H1 (cell line): Measurements from ENCODE around the gene DPF3. TPM values are rescaled to one million over a fixed set of nuclear protein-coding genes. Genes with fewer than 3 reads are reported as not detected.

Source experiments
- CTCF ChIA-PET: fragments of 300-600 bp; sonication (Branson Sonifier 250); formaldehyde crosslinking; loops from one replicate; lab custom pipeline; 2021; ENCODE audit not compliant: partially characterized antibody; lab: Charles Lee
- POLR2A ChIA-PET: fragments of 300-600 bp; sonication (Branson Sonifier 250); formaldehyde crosslinking; loops from one replicate; lab custom pipeline; 2021; ENCODE audit warnings: inconsistent platforms; ENCODE audit not compliant: partially characterized antibody; lab: Charles Lee
- DNase-seq, 2 experiments: peaks; one replicate each; pipeline versions ENCODE4 v3.0.0 to v3.0.0-alpha.2; 2010 to 2022; ENCODE audit warnings: low spot score in 2 of 2, low read depth in 1 of 2, mixed read lengths in 1 of 2
- FAIRE-seq: peaks from 2 replicates; lab custom pipeline; 2011; peaks lifted over from hg19 to GRCh38; lab: Jason Lieb, UNC
- H2AFZ ChIP-seq: 2 replicates; pipeline ENCODE4 v1.8.1; 2012; ENCODE audit warnings: low read length, inconsistent platforms
- H2AK5ac ChIP-seq: 2 replicates; pipeline ENCODE4 v1.6.1; 2013; ENCODE audit warnings: low read depth, low read length
- H2BK120ac ChIP-seq: replicated peaks from 2 replicates; pipeline ENCODE3; 2013; ENCODE audit warnings: low read depth, low read length, inconsistent platforms
- H2BK12ac ChIP-seq: 2 replicates; pipeline ENCODE4 v1.6.1; 2013; ENCODE audit warnings: low read depth, low read length
- H2BK15ac ChIP-seq: 2 replicates; pipeline ENCODE4 v1.6.1; 2013; ENCODE audit warnings: low read length
- H2BK20ac ChIP-seq: 2 replicates; pipeline ENCODE4 v1.6.1; 2013; ENCODE audit warnings: low read length
- H2BK5ac ChIP-seq: 2 replicates; pipeline ENCODE4 v1.6.1; 2013; ENCODE audit warnings: low read depth, low read length
- H3K14ac ChIP-seq: 2 replicates; pipeline ENCODE4 v1.6.1; 2013; ENCODE audit warnings: inconsistent platforms; ENCODE audit not compliant: insufficient read length
- H3K18ac ChIP-seq: 2 replicates; pipeline ENCODE4 v1.6.1; 2013; ENCODE audit warnings: low read length; ENCODE audit errors: extremely low read depth
- H3K23ac ChIP-seq: 2 replicates; pipeline ENCODE4 v1.6.1; 2013; ENCODE audit warnings: inconsistent platforms; ENCODE audit not compliant: insufficient read length
- H3K23me2 ChIP-seq: 2 replicates; pipeline ENCODE4 v1.6.1; 2013; ENCODE audit warnings: low read depth, low read length
- H3K27ac ChIP-seq: 2 replicates; pipeline ENCODE4 v1.6.1; 2011; ENCODE audit warnings: low read depth, low read length, inconsistent platforms
- H3K27me3 ChIP-seq, 4 experiments: replicated peaks in 1 of 4; 1 replicate in 1 of 4; 2 replicates in 3 of 4; pipeline versions ENCODE4 v1.6.1 to v1.8.1; 2011 to 2013; ENCODE audit warnings: low read length in 3 of 4, mild to moderate bottlenecking in 3 of 4, inconsistent platforms in 2 of 4, mixed read lengths in 2 of 4, moderate library complexity in 1 of 4; ENCODE audit not compliant: control insufficient read depth in 3 of 4, insufficient read depth in 3 of 4; ENCODE audit errors: extremely low read depth in 1 of 4
- H3K36me3 ChIP-seq, 4 experiments: 2 replicates each; pipeline versions ENCODE4 v1.6.1 to v1.8.1; 2011 to 2013; ENCODE audit warnings: mild to moderate bottlenecking in 4 of 4, low read length in 3 of 4, moderate library complexity in 2 of 4, control low read depth in 1 of 4, inconsistent platforms in 1 of 4; ENCODE audit not compliant: insufficient read depth in 4 of 4, control insufficient read depth in 2 of 4
- H3K4ac ChIP-seq: replicated peaks from 2 replicates; pipeline ENCODE3; 2013; ENCODE audit warnings: low read length, low read depth, mixed read lengths, inconsistent platforms; ENCODE audit not compliant: insufficient read length
- H3K4me1 ChIP-seq, 4 experiments: replicated peaks in 1 of 4; 1 replicate in 1 of 4; 2 replicates in 3 of 4; pipeline versions ENCODE4 v1.6.1 to v1.8.1; 2011 to 2013; ENCODE audit warnings: low read length in 3 of 4, inconsistent platforms in 2 of 4, mixed read lengths in 1 of 4; ENCODE audit not compliant: insufficient read depth in 4 of 4, control insufficient read depth in 3 of 4
- H3K4me2 ChIP-seq, 2 experiments: 2 replicates each; pipeline versions ENCODE4 v1.6.1 to v1.8.1; 2011 to 2013; ENCODE audit warnings: low read depth in 2 of 2, low read length in 2 of 2, control low read depth in 1 of 2, inconsistent platforms in 1 of 2, mild to moderate bottlenecking in 1 of 2; ENCODE audit not compliant: insufficient read depth in 1 of 2
- H3K4me3 ChIP-seq, 4 experiments: fragments of 200-600, 300-600 bp in 1 of 4; sonication (generic), shearing (Covaris generic), sonication (Bioruptor Twin) in 1 of 4; 2 replicates each; pipeline versions ENCODE4 v1.5.1 to v1.8.1; 2011 to 2016; ENCODE audit warnings: low read length in 4 of 4, low read depth in 3 of 4, control low read depth in 2 of 4, inconsistent platforms in 2 of 4, mild to moderate bottlenecking in 2 of 4, mixed read lengths in 1 of 4, moderate library complexity in 1 of 4; ENCODE audit not compliant: insufficient read depth in 2 of 4; ENCODE audit errors: extremely low read depth in 1 of 4
- H3K56ac ChIP-seq: replicated peaks from 2 replicates; pipeline ENCODE3; 2013; ENCODE audit warnings: low read depth, mild to moderate bottlenecking, mixed read lengths, low read length, inconsistent platforms; ENCODE audit not compliant: insufficient read length
- H3K79me1 ChIP-seq: 2 replicates; pipeline ENCODE4 v1.6.1; 2013; ENCODE audit warnings: low read depth, low read length, control low read depth
- H3K79me2 ChIP-seq, 2 experiments: 2 replicates each; pipeline versions ENCODE4 v1.6.1 to v1.8.1; 2012 to 2013; ENCODE audit warnings: low read length in 2 of 2, mild to moderate bottlenecking in 2 of 2, inconsistent platforms in 1 of 2; ENCODE audit not compliant: insufficient read depth in 2 of 2, control insufficient read depth in 1 of 2
- H3K9ac ChIP-seq, 4 experiments: replicated peaks in 1 of 4; 1 replicate in 1 of 4; 2 replicates in 3 of 4; pipeline versions ENCODE4 v1.6.1 to v1.8.1; 2011 to 2013; ENCODE audit warnings: low read depth in 3 of 4, low read length in 3 of 4, control low read depth in 2 of 4, mild to moderate bottlenecking in 2 of 4, moderate library complexity in 2 of 4, inconsistent platforms in 1 of 4; ENCODE audit errors: extremely low read depth in 1 of 4
- H3K9me3 ChIP-seq, 2 experiments: 2 replicates each; pipeline versions ENCODE4 v1.6.1 to v1.8.1; 2012 to 2013; ENCODE audit warnings: mild to moderate bottlenecking in 2 of 2, moderate library complexity in 2 of 2, control low read depth in 1 of 2, inconsistent platforms in 1 of 2, low read depth in 1 of 2, low read length in 1 of 2, mixed read lengths in 1 of 2; ENCODE audit not compliant: insufficient read depth in 2 of 2
- H4K20me1 ChIP-seq, 2 experiments: replicated peaks in 1 of 2; 2 replicates each; pipeline versions ENCODE3 to v1.8.1; 2011 to 2013; ENCODE audit warnings: inconsistent platforms in 2 of 2, low read length in 2 of 2, mild to moderate bottlenecking in 1 of 2; ENCODE audit not compliant: insufficient read depth in 2 of 2, control insufficient read depth in 1 of 2
- H4K5ac ChIP-seq: 2 replicates; pipeline ENCODE4 v1.6.1; 2013; ENCODE audit warnings: low read length, low read depth, mixed read lengths, inconsistent platforms; ENCODE audit not compliant: insufficient read length
- H4K8ac ChIP-seq: 2 replicates; pipeline ENCODE4 v1.8.0; 2013; ENCODE audit warnings: mild to moderate bottlenecking, moderate library complexity, low read length, inconsistent platforms; ENCODE audit not compliant: insufficient read depth; ENCODE audit errors: extremely low read depth
- H4K91ac ChIP-seq: replicated peaks from 2 replicates; pipeline ENCODE3; 2013; ENCODE audit warnings: low read length, mixed read lengths, inconsistent platforms; ENCODE audit not compliant: insufficient read length
- WGBS, 2 experiments: shearing (Covaris generic) in 1 of 2; methylation state at CpG; one replicate each; pipeline versions ENCODE4 v1.1.6 to v1.1.7; 2013 to 2015; ENCODE audit warnings: low lambda C conversion rate in 2 of 2, mixed read lengths in 2 of 2, inconsistent platforms in 1 of 2, low coverage in 1 of 2, missing lambda C conversion rate in 1 of 2; ENCODE audit not compliant: insufficient replicate concordance in 2 of 2, insufficient coverage in 1 of 2, insufficient read length in 1 of 2; ENCODE audit errors: extremely low coverage in 1 of 2, missing lambda C conversion rate in 1 of 2; 5-methylcytosine and 5-hydroxymethylcytosine counted together
- polyA plus RNA-seq, 7 experiments: library from polyadenylated mRNA; depleted of rRNA in 3 of 7; stranded (reverse) in 5 of 7; unstranded in 2 of 7; fragments of >200 nt in 5 of 7; fragments of 200-250 nt in 2 of 7; gene quantifications; 1 replicate in 5 of 7; 2 replicates in 1 of 7; 4 replicates in 1 of 7; pipeline versions ENCODE4 v1.2.1 to v1.2.3, GENCODE V29; 2011 to 2013; ENCODE audit warnings: missing spikeins in 2 of 7, mixed read lengths in 2 of 7
- total RNA-seq: library from RNA; stranded (reverse); fragmentation: NEBNext Ultra II Directional; extraction: Animal tissue kit (Norgen Biotek cat#: 25700); gene quantifications from 2 replicates; pipeline ENCODE4 v1.2.1, GENCODE V29; 2021

DPF3 gene
- total and polyA plus RNA-seq, 2 of the 8 experiments (the other 6 are each of a cell fraction or from before 2014, with no cell fraction given) = 0.19 TPM; not detected in 1

- no peak overlapping the region for H2BK12ac ChIP-seq
- no peak overlapping the region for H3K18ac ChIP-seq
- H4K20me1 ChIP-seq = no peaks in the 10 kb centered on the region
- no peak overlapping the region for H3K27ac ChIP-seq
- no peak overlapping the region for H2BK5ac ChIP-seq
- H3K4me3 ChIP-seq = no peak overlapping the region
- no peak overlapping the region for H3K23ac ChIP-seq
- WGBS, 2 experiments = 88% methylated on average over 6 of the region's 6 CpGs; no CpG with 5 or more reads in 1 of the 2 experiments
- H3K4me1 ChIP-seq = no peaks in the 10 kb centered on the region
- no peak overlapping the region for H3K14ac ChIP-seq
- no peaks in the 10 kb centered on the region for H3K27me3 ChIP-seq
- no peak overlapping the region for H3K4ac ChIP-seq
- no peak for DNase-seq
- no peak for FAIRE-seq
- H2BK20ac ChIP-seq = no peak overlapping the region
- no peak overlapping the region for H3K9ac ChIP-seq
- no peak overlapping the region for H4K91ac ChIP-seq
- ChIA-PET POLR2A (no interaction called here), CTCF (interaction anchor here (1.0 to 3.4 kb wide), 3 partner anchors 33 to 261 kb away, joined by 3 to 9 read pairs (median 4); no protein-coding TSS in a partner anchor)
- peaks cover 2 to 5% of the 10 kb centered on the region in 2 experiments; a peak in 1 of 4 replicates for H3K9me3 ChIP-seq
- no peak overlapping the region for H2AFZ ChIP-seq
- H3K36me3 ChIP-seq = no peaks in the 10 kb centered on the region
- H3K79me1 ChIP-seq = no peaks in the 10 kb centered on the region
- H2AK5ac ChIP-seq = no peak overlapping the region
- no peak overlapping the region for H3K56ac ChIP-seq
- H3K4me2 ChIP-seq = no peak overlapping the region
- no peaks in the 10 kb centered on the region; a peak in 1 of 4 replicates for H3K79me2 ChIP-seq
- no peak overlapping the region for H4K8ac ChIP-seq
- no peaks in the 10 kb centered on the region; the same call in 1 of the 2 replicates for H3K23me2 ChIP-seq
- H4K5ac ChIP-seq = no peak overlapping the region
- no peak overlapping the region for H2BK120ac ChIP-seq
- H2BK15ac ChIP-seq = no peak overlapping the region
These were observed 249.9 kb downstream of the DPF3 start for GRCh38 chr14:72644038-72644437.
